ENCODE measurements around the gene PHF2. TPM values are rescaled to one million over a fixed set of nuclear protein-coding genes. Genes with fewer than 3 reads are reported as not detected.
A peak's percentile ranks its signal among the peaks of the same experiment; 100 is the strongest.

Gene PHF2
- total RNA-seq, 1 experiment from 2014 or later = 10.6 TPM

DNA sequence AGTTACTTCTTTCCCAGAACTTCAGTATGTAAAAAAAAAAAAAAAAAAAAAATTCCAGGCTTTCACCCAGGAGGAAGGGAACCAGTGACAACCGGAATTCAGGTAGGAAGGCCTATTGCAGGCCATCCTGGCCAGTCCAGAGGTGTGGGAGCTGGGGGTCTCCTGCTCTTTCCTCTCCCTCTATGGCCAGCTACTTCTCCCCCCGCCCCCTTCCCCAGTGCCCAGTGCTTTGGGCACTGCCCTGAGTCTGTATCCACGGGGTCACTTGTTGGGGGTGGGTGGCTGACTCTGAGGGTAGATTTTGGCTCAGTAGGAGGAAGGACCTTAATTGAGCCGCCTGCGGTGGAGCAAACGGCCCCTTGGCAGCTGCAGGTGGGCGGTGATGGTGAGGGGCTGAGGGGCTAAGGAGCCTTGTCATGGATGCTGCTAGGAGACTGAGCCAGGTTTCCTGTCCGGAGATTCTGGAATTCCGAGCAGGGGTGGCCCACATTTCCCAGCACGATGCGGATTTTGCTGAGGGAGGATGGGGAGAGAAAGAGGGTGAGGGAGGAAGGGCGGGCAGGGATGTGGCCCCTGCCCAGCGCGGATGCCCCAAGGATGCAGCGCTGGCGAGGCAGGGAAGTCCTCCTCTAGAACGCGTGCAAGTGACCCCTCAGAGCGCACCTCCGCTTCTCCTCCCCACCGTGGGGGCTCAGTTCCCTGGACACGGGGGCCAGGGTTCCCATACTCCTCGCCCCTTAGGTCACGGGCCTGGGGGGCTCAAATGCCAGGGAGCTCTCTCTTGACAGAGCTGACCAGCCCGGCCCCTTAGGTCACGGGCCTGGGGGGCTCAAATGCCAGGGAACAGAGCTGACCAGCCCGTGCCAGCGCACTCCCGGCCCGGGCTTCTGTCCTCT is 1.2 kb upstream of the PHF2 start:
- peak overlapping the region; percentile 59 for H3K4me3 ChIP-seq (ENCODE audit: insufficient read depth, low read depth, low read length)

GRCh38 chr9:93575796-93576257 is 557 bp upstream of the PHF2 start:
- Histone ChIP-seq H3K4me3 (ENCODE audit: insufficient read depth, low read depth, low read length) (peak overlapping the region; percentile 59), H3K27me3 (ENCODE audit: control insufficient read depth, insufficient read depth, low read length) (peaks cover 1% of the 10 kb centered on the region; the same call in 1 of the 2 replicates), H3K36me3 (replicated peaks; ENCODE audit: control insufficient read depth, insufficient read depth, low read length) (no peaks in the 10 kb centered on the region)
- DNase-seq = peak; percentile 83

More for the DNA sequence above, 1.2 kb upstream of the PHF2 start:
- DNase-seq = peak; percentile 75
- Histone ChIP-seq H3K36me3 (replicated peaks; ENCODE audit: control insufficient read depth, insufficient read depth, low read length) (no peaks in the 10 kb centered on the region), H3K27me3 (ENCODE audit: control insufficient read depth, insufficient read depth, low read length) (peaks cover 1% of the 10 kb centered on the region; the same call in 1 of the 2 replicates)

DNA sequence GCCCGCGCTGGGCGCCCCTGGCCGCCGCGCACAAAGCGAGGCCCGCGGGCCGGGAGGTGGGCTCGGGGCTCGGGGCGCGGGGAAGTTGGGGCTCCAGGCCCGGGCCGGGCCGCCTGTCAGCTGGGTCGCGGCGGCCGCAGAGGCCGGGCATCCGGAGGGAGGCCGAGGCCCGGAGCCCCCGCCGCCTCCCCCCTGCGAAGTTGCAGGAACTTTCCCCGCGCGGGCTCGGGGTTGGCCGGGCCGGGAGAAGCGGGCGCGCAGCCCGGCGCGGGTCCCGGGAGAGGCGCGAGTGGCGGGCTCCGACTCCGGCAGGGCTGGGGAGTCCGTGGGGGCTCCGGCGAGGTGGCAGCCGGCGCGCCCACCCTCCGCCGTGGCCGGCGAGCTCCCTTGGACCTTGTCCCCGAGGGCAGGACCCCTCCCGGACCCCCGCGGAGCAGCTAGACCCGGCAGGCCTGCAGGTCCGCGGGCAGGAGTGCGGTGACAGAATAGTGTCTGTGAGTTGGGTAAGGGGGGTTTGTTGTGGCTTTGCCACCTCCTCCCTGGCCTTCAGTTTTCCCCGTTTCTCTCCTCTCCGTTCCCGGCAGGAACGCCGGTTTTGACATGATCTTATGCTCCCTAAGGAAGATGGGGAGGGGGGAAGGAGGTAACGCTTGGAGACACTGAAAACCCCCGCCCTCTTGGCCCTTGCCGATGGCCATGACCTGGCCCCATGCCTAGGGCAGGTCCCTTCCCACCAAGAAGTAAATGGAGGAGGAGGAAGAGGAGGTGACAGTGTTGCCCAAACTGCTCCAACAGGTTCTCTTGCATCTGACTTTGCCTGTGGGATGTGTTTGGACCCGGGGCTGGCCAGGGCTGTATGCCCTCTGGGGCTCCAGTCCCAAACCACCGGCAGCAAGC is 942 bp downstream of the PHF2 start:
- Histone ChIP-seq H3K36me3 (replicated peaks; ENCODE audit: control insufficient read depth, insufficient read depth, low read length) (no peaks in the 10 kb centered on the region), H3K4me3 (ENCODE audit: insufficient read depth, low read depth, low read length) (peak overlapping the region; percentile 59), H3K27me3 (ENCODE audit: control insufficient read depth, insufficient read depth, low read length) (peaks cover 1% of the 10 kb centered on the region; the same call in 1 of the 2 replicates)
- peak; percentile 82 for DNase-seq

- peak overlapping the region; percentile 59; the same call in 1 of the 2 replicates for H3K4me3 ChIP-seq (ENCODE audit: insufficient read depth, low read depth, low read length)
- H3K27me3 ChIP-seq (ENCODE audit: control insufficient read depth, insufficient read depth, low read length) = peaks cover 1% of the 10 kb centered on the region; the same call in 1 of the 2 replicates
- DNase-seq = no peak
- no peaks in the 10 kb centered on the region for H3K36me3 ChIP-seq (replicated peaks; ENCODE audit: control insufficient read depth, insufficient read depth, low read length)
These were observed 1.7 kb downstream of the PHF2 start for GRCh38 chr9:93577975-93578682.

DNA sequence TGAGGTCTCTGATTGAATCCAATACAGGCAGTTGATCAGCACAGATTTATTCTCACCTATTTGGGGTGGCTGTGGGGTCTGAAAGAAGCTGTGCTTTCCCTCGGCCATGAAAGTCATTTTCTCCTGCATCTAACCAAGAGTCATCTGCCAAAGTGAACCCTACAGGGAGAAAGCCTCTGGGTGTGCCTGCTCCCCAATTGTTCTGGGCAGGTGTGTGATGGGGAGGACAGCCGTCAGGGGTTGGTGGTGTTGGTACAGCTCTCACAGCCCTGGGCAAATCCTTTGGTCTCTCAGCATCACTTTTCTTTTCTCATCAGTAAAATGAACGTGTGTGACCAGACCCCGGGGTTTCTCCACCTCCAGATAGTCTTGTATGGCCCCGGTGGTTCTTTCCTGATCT is 2.5 kb downstream of the PHF2 start:
- no peak for DNase-seq
- H3K27me3 ChIP-seq (ENCODE audit: control insufficient read depth, insufficient read depth, low read length) = peaks cover 1% of the 10 kb centered on the region; the same call in 1 of the 2 replicates
- H3K36me3 ChIP-seq (replicated peaks; ENCODE audit: control insufficient read depth, insufficient read depth, low read length) = no peaks in the 10 kb centered on the region
- no peak overlapping the region for H3K4me3 ChIP-seq (ENCODE audit: insufficient read depth, low read depth, low read length)

GRCh38 chr9:93579711-93580516 is 3.5 kb downstream of the PHF2 start:
- Histone ChIP-seq H3K27me3 (ENCODE audit: control insufficient read depth, insufficient read depth, low read length) (peaks cover 1% of the 10 kb centered on the region; the same call in 1 of the 2 replicates), H3K4me3 (ENCODE audit: insufficient read depth, low read depth, low read length) (no peak overlapping the region), H3K36me3 (replicated peaks; ENCODE audit: control insufficient read depth, insufficient read depth, low read length) (no peaks in the 10 kb centered on the region)
- no peak for DNase-seq

DNA sequence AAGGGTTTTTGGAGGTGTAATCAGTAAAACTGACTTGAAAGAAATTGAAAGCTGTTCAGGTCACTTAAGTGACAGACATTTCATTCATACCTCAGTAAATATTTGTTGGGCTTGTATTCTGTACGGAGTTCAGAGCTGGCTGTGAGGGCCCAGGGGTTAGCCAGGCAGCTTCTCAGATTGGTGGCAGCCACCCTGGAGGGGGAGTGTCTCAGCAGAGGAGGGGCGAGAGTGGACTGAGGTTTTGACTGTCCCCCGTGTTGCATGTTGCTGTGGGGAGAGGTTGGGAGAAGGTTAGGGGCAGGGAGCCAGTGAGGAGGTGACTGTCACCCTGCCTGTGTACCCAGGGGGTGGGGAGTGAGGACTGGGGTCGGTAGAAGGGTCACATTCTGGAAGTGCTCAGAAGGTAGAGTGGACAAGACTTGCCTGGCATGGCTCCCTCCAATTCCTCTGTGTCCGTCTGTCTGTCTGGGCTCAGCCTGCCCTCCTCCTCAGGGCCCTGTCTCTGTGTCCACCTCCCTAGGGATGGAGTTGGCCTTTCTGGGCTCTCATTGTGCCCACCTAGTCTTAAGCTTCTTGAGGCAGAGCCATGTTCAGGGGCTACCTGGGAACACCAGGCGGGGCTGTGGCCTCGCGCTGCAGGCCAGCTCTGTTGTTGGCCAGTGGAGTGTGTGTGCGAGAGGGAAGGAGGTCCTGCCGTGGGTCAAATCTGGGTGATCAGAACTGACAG is 4.4 kb downstream of the PHF2 start:
- H3K4me3 ChIP-seq (ENCODE audit: insufficient read depth, low read depth, low read length) = no peak overlapping the region
- H3K36me3 ChIP-seq (replicated peaks; ENCODE audit: control insufficient read depth, insufficient read depth, low read length) = no peaks in the 10 kb centered on the region
- H3K27me3 ChIP-seq (ENCODE audit: control insufficient read depth, insufficient read depth, low read length) = peaks cover 1% of the 10 kb centered on the region; the same call in 1 of the 2 replicates
- no peak for DNase-seq

- Histone ChIP-seq H3K4me3 (ENCODE audit: insufficient read depth, low read depth, low read length) (no peak overlapping the region), H3K36me3 (replicated peaks; ENCODE audit: control insufficient read depth, insufficient read depth, low read length) (no peaks in the 10 kb centered on the region), H3K27me3 (ENCODE audit: control insufficient read depth, insufficient read depth, low read length) (peaks cover 1% of the 10 kb centered on the region; the same call in 1 of the 2 replicates)
- DNase-seq = no peak
These were observed 5.7 kb downstream of the PHF2 start for GRCh38 chr9:93582115-93582514.

GRCh38 chr9:93582550-93582949 is 6.2 kb downstream of the PHF2 start:
- DNase-seq = no peak
- no peaks in the 10 kb centered on the region for H3K36me3 ChIP-seq (replicated peaks; ENCODE audit: control insufficient read depth, insufficient read depth, low read length)
- H3K4me3 ChIP-seq (ENCODE audit: insufficient read depth, low read depth, low read length) = no peak overlapping the region
- H3K27me3 ChIP-seq (ENCODE audit: control insufficient read depth, insufficient read depth, low read length) = no peaks in the 10 kb centered on the region

DNA sequence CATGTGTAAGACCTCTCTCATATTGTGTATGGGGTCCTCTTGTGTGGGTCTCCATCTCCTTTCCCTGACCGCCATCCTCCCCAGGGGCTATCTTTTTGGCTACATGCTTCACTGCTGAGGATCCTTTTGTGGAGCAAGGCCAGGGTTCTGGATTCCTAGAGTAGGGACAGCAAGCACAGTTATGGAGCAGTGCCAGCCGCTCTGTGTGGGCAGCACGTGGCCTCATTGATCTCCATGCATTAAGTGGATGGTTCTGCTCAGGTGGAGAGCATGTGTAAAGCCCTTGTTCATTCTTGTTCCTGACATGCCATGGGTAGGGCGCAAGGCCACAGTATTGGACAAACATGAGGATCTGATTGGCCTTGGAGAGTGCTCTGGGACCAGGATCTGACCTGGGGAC is 8.9 kb downstream of the PHF2 start:
- DNase-seq = peak; percentile 13
- no peaks in the 10 kb centered on the region for H3K27me3 ChIP-seq (ENCODE audit: control insufficient read depth, insufficient read depth, low read length)

GRCh38 chr9:93585695-93586094 is 9.3 kb downstream of the PHF2 start:
- Histone ChIP-seq H3K4me3 (ENCODE audit: insufficient read depth, low read depth, low read length) (no peak overlapping the region), H3K36me3 (replicated peaks; ENCODE audit: control insufficient read depth, insufficient read depth, low read length) (no peaks in the 10 kb centered on the region), H3K27me3 (ENCODE audit: control insufficient read depth, insufficient read depth, low read length) (no peaks in the 10 kb centered on the region)
- peak; percentile 16 for DNase-seq

More for the DNA sequence above, 8.9 kb downstream of the PHF2 start:
- H3K4me3 ChIP-seq (ENCODE audit: insufficient read depth, low read depth, low read length) = no peak overlapping the region
- H3K36me3 ChIP-seq (replicated peaks; ENCODE audit: control insufficient read depth, insufficient read depth, low read length) = no peaks in the 10 kb centered on the region

DNA sequence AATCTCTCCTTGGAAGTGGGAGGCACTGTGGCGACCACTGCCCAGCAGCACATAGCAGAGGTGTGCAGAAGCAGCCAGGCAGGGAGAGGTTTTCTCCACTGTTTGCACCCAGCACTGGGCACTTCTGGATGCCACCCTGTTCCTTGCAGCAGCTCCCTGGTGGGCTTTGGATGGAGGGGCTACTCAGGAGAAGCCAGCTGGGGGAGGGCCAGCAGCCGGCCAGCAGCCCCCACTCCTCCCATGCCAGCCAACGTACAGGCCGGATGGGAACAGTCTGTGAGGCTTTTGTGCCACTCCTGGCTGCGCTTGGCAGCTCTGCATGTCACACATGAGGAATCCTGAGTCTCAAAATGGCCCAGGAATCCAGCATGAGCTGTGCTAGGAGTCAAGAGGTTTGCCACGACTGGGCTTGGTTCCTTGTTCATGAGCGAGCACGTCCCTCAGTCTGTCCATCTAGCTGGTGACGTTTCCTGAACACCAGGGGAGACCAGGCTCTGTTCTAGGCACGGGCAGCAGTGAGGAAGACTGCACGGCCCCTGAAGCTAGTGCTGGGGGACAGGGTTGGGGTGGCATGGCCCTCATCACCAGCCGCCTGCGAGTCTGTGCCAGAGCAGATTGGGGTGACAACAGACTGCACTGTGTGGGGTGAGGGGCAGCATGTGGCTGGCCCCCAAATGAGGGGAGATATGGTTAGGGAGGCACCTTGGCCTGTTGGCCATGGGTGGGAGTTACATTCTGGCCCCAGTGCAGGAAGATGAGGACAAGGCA is 10.1 kb downstream of the PHF2 start:
- Histone ChIP-seq H3K4me3 (ENCODE audit: insufficient read depth, low read depth, low read length) (no peak overlapping the region), H3K36me3 (replicated peaks; ENCODE audit: control insufficient read depth, insufficient read depth, low read length) (no peaks in the 10 kb centered on the region), H3K27me3 (ENCODE audit: control insufficient read depth, insufficient read depth, low read length) (no peaks in the 10 kb centered on the region)
- peak; percentile 28 for DNase-seq

Data from H7 (cell line).